ENCODE measurements around the gene CABP4. TPM values are rescaled to one million over a fixed set of nuclear protein-coding genes. Genes with fewer than 3 reads are reported as not detected.

CABP4 gene
- total and polyA plus RNA-seq, 10 of the 15 experiments (the other 5 are each of a cell fraction or from before 2014, with no cell fraction given) = 0.04 to 0.41 (median 0.14) TPM; not detected in 2

- ATAC-seq (no peak), FAIRE-seq (peak; percentile 31), DNase-seq (ENCODE audit: low read depth, low spot score) (no peak)
- in situ Hi-C loops (cut with MboI) = no loop called here
- Histone ChIP-seq H2AFZ (ENCODE audit: control insufficient read depth, low read depth, low read length) (no peak overlapping the region), H3K4me1 (ENCODE audit: control insufficient read depth, insufficient read depth, low read length) (peaks cover 36% of the 10 kb centered on the region), H3K36me3 (ENCODE audit: control insufficient read depth in 2 of 2, insufficient read depth in 2 of 2, low read length in 1 of 2) (peaks cover 6 to 21% of the 10 kb centered on the region in 2 experiments; a peak in 3 of 4 replicates), H3K4me3 (peak overlapping the region; percentile 90), H3K9me3 (replicated peaks; ENCODE audit: control insufficient read depth, insufficient read depth, low read length) (no peaks in the 10 kb centered on the region), H4K20me1 (ENCODE audit: control insufficient read depth, insufficient read depth) (no peaks in the 10 kb centered on the region), H3K4me2 (ENCODE audit: control insufficient read depth, insufficient read depth) (peak overlapping the region; percentile 86), H3K27ac (ENCODE audit: control insufficient read depth, insufficient read depth) (peak overlapping the region; percentile 99), H3K9ac (ENCODE audit: control insufficient read depth, insufficient read depth, low read length) (peak overlapping the region; percentile 99), H3K27me3 (replicated peaks in 1 of 2; ENCODE audit: control insufficient read depth in 2 of 2, insufficient read depth in 2 of 2, low read length in 1 of 2) (no peaks in the 10 kb centered on the region), H3K79me2 (ENCODE audit: control insufficient read depth, insufficient read depth, low read length) (peaks cover 57% of the 10 kb centered on the region)
- ChIA-PET POLR2A (interaction anchor here (0.6 to 4.7 kb wide), 18 partner anchors 9 to 191 kb away, joined by 3 to 95 read pairs (median 6); partner anchors contain the start of genes AIP, CDK2AP2, GRK2 and NUDT8), SMC1A (ENCODE audit: uncharacterized antibody, unreplicated experiment) (interaction anchor here (0.7 to 4.2 kb wide), 13 partner anchors 10 to 197 kb away, joined by 3 to 46 read pairs (median 8); partner anchors contain the start of genes AIP, PITPNM1, PPP1CA and RAD9A), CTCF (interaction anchor here (0.8 to 4.3 kb wide), 16 partner anchors 9 to 141 kb away, joined by 3 to 53 read pairs (median 4); partner anchors contain the start of genes CDK2AP2, PPP1CA, RPS6KB2 and TBC1D10C), RAD21 (ENCODE audit: unreplicated experiment) (interaction anchor here (0.6 to 7.2 kb wide), 19 partner anchors 10 to 192 kb away, joined by 3 to 112 read pairs (median 7); partner anchors contain the start of genes AIP, NUDT8, PITPNM1 and POLD4)
- intact Hi-C loops (cut with micrococcal nuclease; ENCODE audit: unreplicated experiment) = loop anchor here (2.0 to 5.0 kb wide), 4 partner anchors 31 to 69 kb away; partner anchors contain the start of genes PPP1CA, TBC1D10C and TMEM134
- TF ChIP-seq ESRRA (IDR thresholded peaks at IDR 0.05; ENCODE audit: low read length) (no peak), LARP7 (IDR thresholded peaks at IDR 0.05) (no peak), POLR2AphosphoS5 (IDR thresholded peaks at IDR 0.05; ENCODE audit: low read length) (peak; percentile 15; the same call in 1 of the 2 replicates), E4F1 (IDR thresholded peaks at IDR 0.05; ENCODE audit: borderline replicate concordance, partially characterized antibody) (no peak), RAD51 (IDR thresholded peaks at IDR 0.05) (no peak), KAT2A (conservative IDR thresholded peaks at IDR 0.05; ENCODE audit: control insufficient read depth, low read depth, low read length) (no peak), RELA (IDR thresholded peaks at IDR 0.05; ENCODE audit: borderline replicate concordance, partially characterized antibody) (no peak), CREM (IDR thresholded peaks at IDR 0.05; ENCODE audit: low read depth) (no peak), CHD1 (IDR thresholded peaks at IDR 0.05; ENCODE audit: low read depth, low read length) (no peak), RFX5 (IDR thresholded peaks at IDR 0.05; ENCODE audit: low read depth, low read length) (peak; percentile 67; the same call in 1 of the 2 replicates), USF1 (IDR thresholded peaks at IDR 0.05; ENCODE audit: borderline replicate concordance, extremely low read length, insufficient read depth, low read depth, low read length) (no peak), MXI1 (IDR thresholded peaks at IDR 0.05; ENCODE audit: low read depth, low read length) (0 out of 2 replicates have a peak, but pooled peaks have one; percentile 11)
- 3% methylated on average over 3 of the region's 3 CpGs for WGBS (ENCODE audit: insufficient coverage, insufficient replicate concordance, low lambda C conversion rate, missing lambda C conversion rate)
- no TSS peak for BruUV-seq (replicated peaks)
Observed at GRCh38 chr11:67437809-67438157, 17.4 kb upstream of the CABP4 start.

Data from GM12878 (cell line).